HL-60 (cell line): Measurements from ENCODE around the gene CADM2.

ENCODE experiments used
- DNase-seq, 2 experiments: peaks; one replicate each; pipeline ENCODE4 v3.0.0-alpha.2; 2010 to 2020; ENCODE audit warnings: low read depth in 1 of 2, low spot score in 1 of 2
- H3K27ac ChIP-seq: fragments of 250-450 bp; sonication (Bioruptor Pico); replicated peaks from 2 replicates; pipeline ENCODE4 v1.5.1; 2020; ENCODE audit warnings: mild to moderate bottlenecking, moderate library complexity
- H3K27me3 ChIP-seq: fragments of 250-450 bp; sonication (Bioruptor Pico); 2 replicates; pipeline ENCODE4 v1.5.1; 2021; ENCODE audit warnings: mild to moderate bottlenecking, moderate library complexity; ENCODE audit not compliant: insufficient read depth, poor library complexity, severe bottlenecking
- H3K4me3 ChIP-seq: replicated peaks from 2 replicates; pipeline ENCODE4 v1.5.1; 2011; ENCODE audit warnings: mild to moderate bottlenecking, control low read depth, low read length; ENCODE audit not compliant: insufficient read depth
- CTCF ChIP-seq: IDR thresholded peaks from one replicate; pipeline ENCODE4 v1.5.1; 2011; ENCODE audit warnings: low read length, control low read depth, inconsistent platforms; ENCODE audit not compliant: insufficient read depth
- GABPA ChIP-seq: IDR thresholded peaks from 2 replicates; pipeline ENCODE4 v1.6.1; 2012; ENCODE audit warnings: low read depth
- POLR2AphosphoS5 ChIP-seq: IDR thresholded peaks from 2 replicates; pipeline ENCODE4 v1.6.1; 2012; ENCODE audit warnings: low read depth
- REST ChIP-seq: IDR thresholded peaks from 2 replicates; pipeline ENCODE4 v1.6.1; 2012; ENCODE audit warnings: low read depth; ENCODE audit not compliant: insufficient replicate concordance
- SPI1 ChIP-seq: IDR thresholded peaks from 2 replicates; pipeline ENCODE4 v1.6.1; 2012; ENCODE audit warnings: low read depth, mild to moderate bottlenecking, borderline replicate concordance

CADM2 gene

GRCh38 chr3:84960581-84960980, 1.8 kb downstream of the CADM2 start:
- no peak overlapping the region for H3K4me3 ChIP-seq
- no peak overlapping the region for H3K27ac ChIP-seq
- no peak for DNase-seq
- TF ChIP-seq SPI1: no peak
- no peak for TF ChIP-seq POLR2AphosphoS5
- peaks cover 23% of the 10 kb centered on the region for H3K27me3 ChIP-seq

- TF ChIP-seq REST (no peak), SPI1 (no peak), POLR2AphosphoS5 (no peak), CTCF (no peak), GABPA (no peak)
Measured at GRCh38 chr3:84961011-84961410, 2.2 kb downstream of the CADM2 start.

GRCh38 chr3:84961521-84962255, 2.9 kb downstream of the CADM2 start:
- Histone ChIP-seq H3K4me3 (no peak overlapping the region), H3K27me3 (peaks cover 23% of the 10 kb centered on the region), H3K27ac (no peak overlapping the region)
- TF ChIP-seq REST: no peak
- no peak for TF ChIP-seq SPI1
- TF ChIP-seq GABPA: no peak
- TF ChIP-seq POLR2AphosphoS5: no peak
- TF ChIP-seq CTCF: no peak
- no peak for DNase-seq

More at GRCh38 chr3:84961011-84961410, 2.2 kb downstream of the CADM2 start:
- no peak for DNase-seq
- Histone ChIP-seq H3K4me3 (no peak overlapping the region), H3K27me3 (peaks cover 23% of the 10 kb centered on the region), H3K27ac (no peak overlapping the region)

GRCh38 chr3:84962415-84962814, 3.6 kb downstream of the CADM2 start:
- Histone ChIP-seq H3K4me3 (no peak overlapping the region), H3K27me3 (peaks cover 23% of the 10 kb centered on the region), H3K27ac (no peak overlapping the region)
- TF ChIP-seq GABPA (no peak), SPI1 (no peak), CTCF (no peak), POLR2AphosphoS5 (no peak), REST (no peak)
- no peak for DNase-seq
